PC-3 (cell line): ENCODE measurements around the gene RREB1.

Experiments used
- EZH2 ChIP-seq: fragments of 300-600 bp; sonication (generic); IDR thresholded peaks from one replicate; pipeline ENCODE4 v1.6.1; 2017; ENCODE audit warnings: antibody characterized with exemption, mild to moderate bottlenecking, low read length; ENCODE audit not compliant: unreplicated experiment
- EZH2phosphoT487 ChIP-seq: fragments of 300-600 bp; sonication (generic); IDR thresholded peaks from 2 replicates; pipeline ENCODE4 v1.6.1; 2018; ENCODE audit warnings: mild to moderate bottlenecking, antibody characterized with exemption, low read length, borderline replicate concordance
- TF ChIP-seq, protein P1 (sequence below): fragments of 300-600 bp; sonication (generic); conservative IDR thresholded peaks from 2 replicates; pipeline ENCODE4 v1.5.1; 2017; ENCODE audit warnings: antibody characterized with exemption, low read depth, mild to moderate bottlenecking, low read length

DNA sequence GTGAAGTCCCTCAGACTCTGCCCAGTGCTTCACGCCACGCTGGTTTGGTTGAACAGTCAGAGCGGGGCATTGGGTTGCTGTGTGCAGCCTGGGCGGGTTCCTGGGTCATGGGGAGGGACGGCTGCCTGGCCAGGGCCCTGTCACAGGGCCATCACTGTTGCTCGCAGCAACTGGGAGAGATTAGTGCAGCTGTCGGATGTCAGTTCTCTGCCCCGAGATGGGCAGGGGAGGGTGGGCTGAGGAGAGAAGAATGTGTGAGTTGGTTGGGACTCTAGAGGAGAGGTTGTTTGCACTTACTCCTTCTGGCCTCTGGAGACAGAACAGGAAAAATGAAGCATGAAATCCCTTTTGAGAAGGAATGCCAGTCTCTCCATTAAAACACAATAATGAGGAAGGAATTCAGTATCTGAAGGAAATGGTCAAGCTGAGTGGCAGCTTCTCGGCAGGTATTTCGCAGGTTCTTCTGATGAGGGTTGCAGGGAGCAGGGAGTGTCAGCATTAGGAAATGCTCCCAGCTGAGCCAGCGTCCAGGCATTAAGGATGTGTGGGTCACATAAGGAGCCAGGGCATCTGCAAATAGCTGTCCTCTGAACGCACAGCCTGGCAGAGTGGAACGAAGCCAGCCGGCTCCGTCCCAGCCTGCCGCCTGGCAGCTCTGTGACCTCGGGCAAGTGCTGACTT lies 109.3 kb downstream of the RREB1 start:
- TF ChIP-seq EZH2 (no peak), EZH2phosphoT487 (no peak)
- TF ChIP-seq, protein P1, sequence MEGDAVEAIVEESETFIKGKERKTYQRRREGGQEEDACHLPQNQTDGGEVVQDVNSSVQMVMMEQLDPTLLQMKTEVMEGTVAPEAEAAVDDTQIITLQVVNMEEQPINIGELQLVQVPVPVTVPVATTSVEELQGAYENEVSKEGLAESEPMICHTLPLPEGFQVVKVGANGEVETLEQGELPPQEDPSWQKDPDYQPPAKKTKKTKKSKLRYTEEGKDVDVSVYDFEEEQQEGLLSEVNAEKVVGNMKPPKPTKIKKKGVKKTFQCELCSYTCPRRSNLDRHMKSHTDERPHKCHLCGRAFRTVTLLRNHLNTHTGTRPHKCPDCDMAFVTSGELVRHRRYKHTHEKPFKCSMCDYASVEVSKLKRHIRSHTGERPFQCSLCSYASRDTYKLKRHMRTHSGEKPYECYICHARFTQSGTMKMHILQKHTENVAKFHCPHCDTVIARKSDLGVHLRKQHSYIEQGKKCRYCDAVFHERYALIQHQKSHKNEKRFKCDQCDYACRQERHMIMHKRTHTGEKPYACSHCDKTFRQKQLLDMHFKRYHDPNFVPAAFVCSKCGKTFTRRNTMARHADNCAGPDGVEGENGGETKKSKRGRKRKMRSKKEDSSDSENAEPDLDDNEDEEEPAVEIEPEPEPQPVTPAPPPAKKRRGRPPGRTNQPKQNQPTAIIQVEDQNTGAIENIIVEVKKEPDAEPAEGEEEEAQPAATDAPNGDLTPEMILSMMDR: no peak
